Transverse colon (tissue), 4 donors: ENCODE data around the gene EXD3.

Experiments used
- POLR2A ChIP-seq: fragments of 450-650 bp; IDR thresholded peaks from one replicate; pipeline ENCODE4 v1.6.1; 2016; ENCODE audit warnings: antibody characterized with exemption, mild to moderate bottlenecking, moderate library complexity
- POLR2AphosphoS5 ChIP-seq, 3 donors: sonication (generic); formaldehyde crosslinking; IDR thresholded peaks; one replicate each; pipeline ENCODE4 v1.6.1; 2016; ENCODE audit warnings: antibody characterized with exemption in 3 of 3
- TF ChIP-seq, protein P1 (sequence below), 5 experiments: fragments of 200-600 bp in 3 of 5; fragments of 450-650 bp in 2 of 5; sonication (generic) in 3 of 5; IDR thresholded peaks; 1 replicate in 2 of 5; 2 replicates in 3 of 5; pipeline ENCODE4 v1.5.1; 2016 to 2017; ENCODE audit warnings: antibody characterized with exemption in 5 of 5, inconsistent platforms in 3 of 5, mild to moderate bottlenecking in 2 of 5, moderate library complexity in 1 of 5

DNA sequence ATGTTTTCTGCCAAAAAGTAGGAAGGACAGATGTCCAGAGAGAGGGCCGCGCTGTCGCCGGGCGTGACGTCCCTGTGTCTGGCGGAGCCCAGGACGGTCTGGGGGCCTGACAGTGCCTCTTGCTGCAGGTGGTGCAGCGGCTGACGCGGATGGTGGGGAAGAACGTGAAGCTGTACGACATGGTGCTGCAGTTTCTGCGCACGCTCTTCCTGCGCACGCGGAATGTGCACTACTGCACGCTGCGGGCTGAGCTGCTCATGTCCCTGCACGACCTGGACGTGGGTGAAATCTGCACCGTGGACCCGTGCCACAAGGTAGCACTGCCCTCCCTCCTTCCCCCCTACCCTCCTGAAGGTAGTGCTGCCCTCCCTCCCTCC, 160.1 kb downstream of the EXD3 start:
- TF ChIP-seq POLR2AphosphoS5 (IDR thresholded peaks at IDR 0.05) (no peak), POLR2A (no peak)
- TF ChIP-seq, protein P1, sequence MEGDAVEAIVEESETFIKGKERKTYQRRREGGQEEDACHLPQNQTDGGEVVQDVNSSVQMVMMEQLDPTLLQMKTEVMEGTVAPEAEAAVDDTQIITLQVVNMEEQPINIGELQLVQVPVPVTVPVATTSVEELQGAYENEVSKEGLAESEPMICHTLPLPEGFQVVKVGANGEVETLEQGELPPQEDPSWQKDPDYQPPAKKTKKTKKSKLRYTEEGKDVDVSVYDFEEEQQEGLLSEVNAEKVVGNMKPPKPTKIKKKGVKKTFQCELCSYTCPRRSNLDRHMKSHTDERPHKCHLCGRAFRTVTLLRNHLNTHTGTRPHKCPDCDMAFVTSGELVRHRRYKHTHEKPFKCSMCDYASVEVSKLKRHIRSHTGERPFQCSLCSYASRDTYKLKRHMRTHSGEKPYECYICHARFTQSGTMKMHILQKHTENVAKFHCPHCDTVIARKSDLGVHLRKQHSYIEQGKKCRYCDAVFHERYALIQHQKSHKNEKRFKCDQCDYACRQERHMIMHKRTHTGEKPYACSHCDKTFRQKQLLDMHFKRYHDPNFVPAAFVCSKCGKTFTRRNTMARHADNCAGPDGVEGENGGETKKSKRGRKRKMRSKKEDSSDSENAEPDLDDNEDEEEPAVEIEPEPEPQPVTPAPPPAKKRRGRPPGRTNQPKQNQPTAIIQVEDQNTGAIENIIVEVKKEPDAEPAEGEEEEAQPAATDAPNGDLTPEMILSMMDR (IDR thresholded peaks at IDR 0.05): no peak
